ENCODE data around the gene CASP8.

- TF ChIP-seq, protein P1, sequence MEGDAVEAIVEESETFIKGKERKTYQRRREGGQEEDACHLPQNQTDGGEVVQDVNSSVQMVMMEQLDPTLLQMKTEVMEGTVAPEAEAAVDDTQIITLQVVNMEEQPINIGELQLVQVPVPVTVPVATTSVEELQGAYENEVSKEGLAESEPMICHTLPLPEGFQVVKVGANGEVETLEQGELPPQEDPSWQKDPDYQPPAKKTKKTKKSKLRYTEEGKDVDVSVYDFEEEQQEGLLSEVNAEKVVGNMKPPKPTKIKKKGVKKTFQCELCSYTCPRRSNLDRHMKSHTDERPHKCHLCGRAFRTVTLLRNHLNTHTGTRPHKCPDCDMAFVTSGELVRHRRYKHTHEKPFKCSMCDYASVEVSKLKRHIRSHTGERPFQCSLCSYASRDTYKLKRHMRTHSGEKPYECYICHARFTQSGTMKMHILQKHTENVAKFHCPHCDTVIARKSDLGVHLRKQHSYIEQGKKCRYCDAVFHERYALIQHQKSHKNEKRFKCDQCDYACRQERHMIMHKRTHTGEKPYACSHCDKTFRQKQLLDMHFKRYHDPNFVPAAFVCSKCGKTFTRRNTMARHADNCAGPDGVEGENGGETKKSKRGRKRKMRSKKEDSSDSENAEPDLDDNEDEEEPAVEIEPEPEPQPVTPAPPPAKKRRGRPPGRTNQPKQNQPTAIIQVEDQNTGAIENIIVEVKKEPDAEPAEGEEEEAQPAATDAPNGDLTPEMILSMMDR (conservative IDR thresholded peaks at IDR 0.05; ENCODE audit: low read depth, low read length) = no peak
- TF ChIP-seq EZH2 (IDR thresholded peaks at IDR 0.05; ENCODE audit: borderline replicate concordance, low read depth, low read length, poor library complexity, severe bottlenecking) = no peak
These were observed 7.1 kb downstream of the CASP8 start for GRCh38 chr2:201267278-201268030.
